ENCODE measurements around the gene ZNF106. TPM values are rescaled to one million over a fixed set of nuclear protein-coding genes. Genes with fewer than 3 reads are reported as not detected.

The ZNF106 gene
- total RNA-seq, 4 donors from 2014 or later: 54.5 to 92.9 (median 63.9) TPM

GRCh38 chr15:42409011-42409410 lies 81.9 kb downstream of the ZNF106 start:
- Histone ChIP-seq H3K27ac (no peak overlapping the region), H3K27me3 (no peaks in the 10 kb centered on the region), H3K4me3 (no peak overlapping the region), H3K4me1 (no peaks in the 10 kb centered on the region), H3K36me3 (peaks cover 0 to 69% (median 0%) of the 10 kb centered on the region in 3 donors), H3K9me3 (no peaks in the 10 kb centered on the region)
- 87% methylated on average over 8 to 9 of the region's 9 CpGs for WGBS, 2 donors
- TF ChIP-seq POLR2A (IDR thresholded peaks at IDR 0.05): no peak
- TF ChIP-seq EP300 (IDR thresholded peaks at IDR 0.05): no peak
- no peak for TF ChIP-seq CTCF (IDR thresholded peaks at IDR 0.05)
- DNase-seq (ENCODE audit: low spot score in 2 of 2): no peak

DNA sequence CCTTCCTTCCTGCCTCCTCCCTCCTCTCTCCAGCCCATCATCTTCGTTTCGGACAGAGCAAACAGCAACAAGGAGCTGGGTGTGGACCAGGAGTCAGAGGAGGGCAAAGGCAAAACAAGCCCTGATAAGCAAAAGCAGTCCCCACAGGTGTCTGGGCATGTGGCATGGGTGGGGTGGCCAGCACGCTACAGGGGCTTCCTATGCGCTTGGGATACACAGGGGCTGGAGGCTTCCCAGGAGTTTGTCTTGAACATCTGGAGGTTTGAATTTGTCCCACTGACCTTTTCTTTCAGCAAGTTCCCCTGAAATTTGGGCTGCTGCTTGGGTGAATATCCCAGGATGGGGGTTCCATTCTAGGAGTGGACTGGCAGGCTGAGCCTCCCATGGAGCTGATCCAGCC lies 82.8 kb downstream of the ZNF106 start:
- DNase-seq (ENCODE audit: low spot score in 2 of 2): no peak
- Histone ChIP-seq H3K4me1 (no peaks in the 10 kb centered on the region), H3K4me3 (no peak overlapping the region), H3K9me3 (no peaks in the 10 kb centered on the region), H3K27ac (no peak overlapping the region), H3K36me3 (peaks cover 0 to 71% (median 0%) of the 10 kb centered on the region in 3 donors), H3K27me3 (no peaks in the 10 kb centered on the region)
- WGBS, 2 donors: 74 to 85% methylated on average over 4 of the region's 4 CpGs
- no peak for TF ChIP-seq EP300 (IDR thresholded peaks at IDR 0.05)
- TF ChIP-seq POLR2A (IDR thresholded peaks at IDR 0.05): no peak
- TF ChIP-seq CTCF (IDR thresholded peaks at IDR 0.05): no peak

DNA sequence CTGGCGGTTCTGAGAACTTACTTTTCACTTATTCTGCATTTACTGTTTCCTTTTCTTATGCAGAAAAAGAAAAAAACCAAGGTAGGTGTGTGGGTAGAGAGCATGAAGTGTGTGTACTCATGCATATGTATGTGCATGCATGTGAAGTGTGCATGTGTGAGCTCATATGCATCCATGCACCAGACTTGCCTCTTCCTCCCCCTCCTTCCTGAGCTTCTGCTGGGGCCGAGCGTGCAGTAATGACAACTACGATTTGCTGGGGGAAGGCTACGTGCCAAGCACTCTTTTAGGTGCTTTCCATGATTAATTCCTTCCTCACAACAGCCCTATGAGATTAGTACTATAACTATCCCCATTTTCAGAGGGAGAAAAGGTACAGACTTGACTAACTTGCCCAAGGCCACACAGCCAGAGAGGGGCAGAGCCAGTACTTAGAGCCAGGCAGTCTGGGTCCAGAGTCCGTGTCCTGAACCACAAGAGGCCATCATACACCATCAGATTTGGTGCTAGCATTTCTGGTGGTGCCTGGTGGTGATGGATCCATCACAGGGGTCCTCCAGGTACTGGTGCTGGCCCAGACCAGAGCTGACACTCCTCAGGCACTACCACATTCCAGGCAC lies 85.0 kb downstream of the ZNF106 start:
- WGBS, 2 donors: 58 to 63% methylated on average over 6 of the region's 6 CpGs
- Histone ChIP-seq H3K36me3 (peaks cover 0 to 71% (median 0%) of the 10 kb centered on the region in 3 donors), H3K9me3 (no peaks in the 10 kb centered on the region), H3K4me3 (no peak overlapping the region), H3K27me3 (no peaks in the 10 kb centered on the region), H3K4me1 (no peaks in the 10 kb centered on the region), H3K27ac (no peak overlapping the region)
- no peak for TF ChIP-seq POLR2A (IDR thresholded peaks at IDR 0.05)
- no peak for TF ChIP-seq EP300 (IDR thresholded peaks at IDR 0.05)
- TF ChIP-seq CTCF (IDR thresholded peaks at IDR 0.05): no peak
- no peak for DNase-seq (ENCODE audit: low spot score in 2 of 2)

- H3K36me3 ChIP-seq: peaks cover 0 to 70% (median 0%) of the 10 kb centered on the region in 3 donors
- no peaks in the 10 kb centered on the region for H3K9me3 ChIP-seq
- peak overlapping the region in 2 of 4 donors; percentile 44 to 60 for H3K27ac ChIP-seq
- no peaks in the 10 kb centered on the region for H3K4me1 ChIP-seq
- no peak for DNase-seq (ENCODE audit: low spot score in 2 of 2)
- no peaks in the 10 kb centered on the region for H3K27me3 ChIP-seq
- WGBS, 2 donors: 66 to 79% methylated on average over 10 to 12 of the region's 12 CpGs
- TF ChIP-seq POLR2A (IDR thresholded peaks at IDR 0.05) (no peak), EP300 (IDR thresholded peaks at IDR 0.05) (peak in 1 of 2 donors; percentile 20)
- no peak overlapping the region for H3K4me3 ChIP-seq
These were observed 86.3 kb downstream of the ZNF106 start for GRCh38 chr15:42404461-42405235.

DNA sequence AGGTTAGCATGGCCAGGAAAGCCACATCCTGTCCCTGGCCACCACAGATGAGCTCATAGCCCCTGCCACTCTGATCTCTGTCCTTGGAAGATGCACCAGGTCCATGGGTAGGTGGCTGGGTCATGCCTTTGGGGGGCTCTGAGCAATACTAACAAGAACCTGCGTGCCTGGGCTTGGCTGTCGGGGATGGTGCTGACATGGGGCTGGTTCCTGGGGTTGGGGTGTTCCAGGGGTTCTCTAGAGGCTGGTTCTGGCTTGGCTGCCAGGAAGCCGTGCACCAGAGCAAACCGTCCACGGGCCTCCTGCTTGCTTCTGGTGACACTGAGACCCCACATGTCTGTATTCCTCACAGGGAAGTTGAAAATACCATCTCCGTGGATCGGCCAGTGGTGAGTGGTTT lies 87.6 kb downstream of the ZNF106 start:
- Histone ChIP-seq H3K9me3 (no peaks in the 10 kb centered on the region), H3K27me3 (no peaks in the 10 kb centered on the region), H3K4me3 (no peak overlapping the region), H3K4me1 (no peaks in the 10 kb centered on the region), H3K27ac (peak overlapping the region in 1 of 4 donors; percentile 17), H3K36me3 (peaks cover 0 to 68% (median 0%) of the 10 kb centered on the region in 3 donors)
- WGBS, 2 donors: 85 to 96% methylated on average over 4 to 5 of the region's 7 CpGs
- no peak for DNase-seq (ENCODE audit: low spot score in 2 of 2)
- TF ChIP-seq POLR2A (IDR thresholded peaks at IDR 0.05): no peak
- no peak for TF ChIP-seq EP300 (IDR thresholded peaks at IDR 0.05)
- TF ChIP-seq CTCF (IDR thresholded peaks at IDR 0.05): no peak
